ENCODE data around the gene EGFLAM. TPM values are rescaled to one million over a fixed set of nuclear protein-coding genes. Genes with fewer than 3 reads are reported as not detected.

EGFLAM gene
- total RNA-seq, 1 donor from 2014 or later: not detected

DNA sequence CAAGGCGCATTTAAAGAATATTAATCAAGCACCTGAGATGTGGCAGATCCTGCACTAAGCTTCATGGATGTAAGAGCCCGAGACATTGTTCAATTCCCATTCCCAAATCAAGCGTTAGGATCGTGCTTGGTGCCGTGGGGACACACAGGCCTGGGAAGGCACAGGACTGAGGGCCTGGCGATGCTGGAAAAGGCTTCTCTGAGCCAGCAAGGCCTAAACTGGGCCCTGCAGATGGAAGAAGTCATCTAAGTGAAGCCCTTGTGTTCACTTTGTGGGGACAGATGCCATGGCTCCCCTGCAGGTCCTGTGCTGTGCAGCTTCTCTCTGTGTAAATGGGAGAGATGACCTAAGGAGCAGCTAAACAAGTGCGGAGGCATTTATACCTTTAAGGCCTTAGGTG lies 214.2 kb downstream of the EGFLAM start:
- DNase-seq (ENCODE audit: extremely low spot score, unreplicated experiment): no peak
- TF ChIP-seq, protein P1, sequence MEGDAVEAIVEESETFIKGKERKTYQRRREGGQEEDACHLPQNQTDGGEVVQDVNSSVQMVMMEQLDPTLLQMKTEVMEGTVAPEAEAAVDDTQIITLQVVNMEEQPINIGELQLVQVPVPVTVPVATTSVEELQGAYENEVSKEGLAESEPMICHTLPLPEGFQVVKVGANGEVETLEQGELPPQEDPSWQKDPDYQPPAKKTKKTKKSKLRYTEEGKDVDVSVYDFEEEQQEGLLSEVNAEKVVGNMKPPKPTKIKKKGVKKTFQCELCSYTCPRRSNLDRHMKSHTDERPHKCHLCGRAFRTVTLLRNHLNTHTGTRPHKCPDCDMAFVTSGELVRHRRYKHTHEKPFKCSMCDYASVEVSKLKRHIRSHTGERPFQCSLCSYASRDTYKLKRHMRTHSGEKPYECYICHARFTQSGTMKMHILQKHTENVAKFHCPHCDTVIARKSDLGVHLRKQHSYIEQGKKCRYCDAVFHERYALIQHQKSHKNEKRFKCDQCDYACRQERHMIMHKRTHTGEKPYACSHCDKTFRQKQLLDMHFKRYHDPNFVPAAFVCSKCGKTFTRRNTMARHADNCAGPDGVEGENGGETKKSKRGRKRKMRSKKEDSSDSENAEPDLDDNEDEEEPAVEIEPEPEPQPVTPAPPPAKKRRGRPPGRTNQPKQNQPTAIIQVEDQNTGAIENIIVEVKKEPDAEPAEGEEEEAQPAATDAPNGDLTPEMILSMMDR (IDR thresholded peaks at IDR 0.05): no peak
- H3K9me3 Mint-ChIP-seq (ENCODE audit: unreplicated experiment): no peaks in the 10 kb centered on the region
- no peak overlapping the region for H3K4me3 Mint-ChIP-seq (ENCODE audit: unreplicated experiment)
- peaks cover 25% of the 10 kb centered on the region for H3K4me1 Mint-ChIP-seq (ENCODE audit: unreplicated experiment)
- no peaks in the 10 kb centered on the region for H3K27me3 Mint-ChIP-seq (ENCODE audit: unreplicated experiment)
- H3K27ac Mint-ChIP-seq (ENCODE audit: unreplicated experiment): no peak overlapping the region
- no peaks in the 10 kb centered on the region for H3K36me3 Mint-ChIP-seq (ENCODE audit: unreplicated experiment)

DNA sequence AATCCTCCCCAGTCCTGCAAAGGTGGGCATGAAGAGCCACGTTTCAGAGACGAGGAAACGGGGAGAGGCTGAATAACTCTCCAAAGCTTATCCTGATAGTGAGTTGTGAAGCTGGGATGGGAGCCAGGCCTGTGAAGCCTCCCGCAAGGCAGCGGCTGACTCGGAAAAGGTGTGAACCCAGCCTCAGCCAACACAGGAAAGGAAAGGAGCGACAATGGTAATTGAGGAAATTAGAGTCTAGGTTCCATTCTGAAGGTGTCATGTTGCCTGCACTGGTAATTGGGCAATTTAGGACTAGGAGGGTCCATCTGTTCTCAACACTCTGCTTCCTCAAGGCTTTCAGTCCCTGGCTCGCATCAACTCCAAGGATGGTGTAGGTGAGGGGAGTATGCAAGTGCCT lies 214.6 kb downstream of the EGFLAM start:
- H3K4me1 Mint-ChIP-seq (ENCODE audit: unreplicated experiment): peaks cover 21% of the 10 kb centered on the region
- TF ChIP-seq, protein P1 (IDR thresholded peaks at IDR 0.05): no peak
- H3K36me3 Mint-ChIP-seq (ENCODE audit: unreplicated experiment): no peaks in the 10 kb centered on the region
- H3K27ac Mint-ChIP-seq (ENCODE audit: unreplicated experiment): no peak overlapping the region
- no peaks in the 10 kb centered on the region for H3K27me3 Mint-ChIP-seq (ENCODE audit: unreplicated experiment)
- H3K4me3 Mint-ChIP-seq (ENCODE audit: unreplicated experiment): no peak overlapping the region
- no peak for DNase-seq (ENCODE audit: extremely low spot score, unreplicated experiment)
- no peaks in the 10 kb centered on the region for H3K9me3 Mint-ChIP-seq (ENCODE audit: unreplicated experiment)

DNA sequence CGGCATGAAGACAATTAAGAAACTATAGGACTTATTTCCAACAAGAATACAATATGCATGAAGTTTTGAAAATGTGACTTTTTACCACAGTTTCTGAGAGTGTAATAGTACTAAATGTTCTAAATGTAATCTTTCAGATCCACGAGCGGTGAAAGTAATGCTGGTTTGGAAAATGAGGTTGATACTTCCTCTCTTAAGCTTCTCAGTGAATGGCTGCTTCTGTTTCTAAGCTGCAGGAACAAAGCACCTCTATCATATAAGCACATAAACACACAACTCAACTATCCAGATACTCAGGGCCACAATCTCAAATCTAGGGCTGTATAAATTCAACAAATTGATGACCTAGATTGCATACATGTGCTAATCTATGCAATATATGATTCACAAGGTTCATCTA lies 219.8 kb downstream of the EGFLAM start:
- TF ChIP-seq, protein P1 (IDR thresholded peaks at IDR 0.05): no peak

DNA sequence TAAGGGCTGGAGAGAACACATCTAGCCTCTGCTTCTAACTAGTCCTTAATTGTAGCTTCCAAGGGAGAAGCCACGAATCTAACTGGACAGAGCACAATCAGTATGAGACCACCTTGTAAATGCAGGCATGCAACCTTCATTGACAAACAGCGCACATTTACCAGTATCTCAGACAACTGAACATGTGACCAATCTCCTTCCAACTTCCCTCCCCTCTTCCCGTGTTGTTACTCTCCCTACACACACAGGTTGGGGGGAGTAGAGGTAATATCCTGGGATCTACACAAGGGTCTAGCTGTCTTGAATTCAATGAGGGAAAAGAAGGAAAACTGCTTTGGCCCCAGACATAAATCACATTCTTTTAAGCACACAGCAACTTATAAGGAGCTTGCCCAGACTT lies 220.5 kb downstream of the EGFLAM start:
- no peak overlapping the region for H3K4me3 Mint-ChIP-seq (ENCODE audit: unreplicated experiment)
- H3K4me1 Mint-ChIP-seq (ENCODE audit: unreplicated experiment): no peaks in the 10 kb centered on the region
- peaks cover 4% of the 10 kb centered on the region for H3K36me3 Mint-ChIP-seq (ENCODE audit: unreplicated experiment)
- TF ChIP-seq, protein P1 (IDR thresholded peaks at IDR 0.05): no peak
- H3K27me3 Mint-ChIP-seq (ENCODE audit: unreplicated experiment): no peaks in the 10 kb centered on the region
- H3K27ac Mint-ChIP-seq (ENCODE audit: unreplicated experiment): no peak overlapping the region
- no peak for DNase-seq (ENCODE audit: extremely low spot score, unreplicated experiment)
- H3K9me3 Mint-ChIP-seq (ENCODE audit: unreplicated experiment): no peaks in the 10 kb centered on the region

More for the DNA sequence above, 219.8 kb downstream of the EGFLAM start:
- Mint-ChIP-seq H3K36me3 (ENCODE audit: unreplicated experiment) (peaks cover 4% of the 10 kb centered on the region), H3K9me3 (ENCODE audit: unreplicated experiment) (no peaks in the 10 kb centered on the region), H3K27ac (ENCODE audit: unreplicated experiment) (no peak overlapping the region), H3K4me1 (ENCODE audit: unreplicated experiment) (no peaks in the 10 kb centered on the region), H3K4me3 (ENCODE audit: unreplicated experiment) (no peak overlapping the region), H3K27me3 (ENCODE audit: unreplicated experiment) (no peaks in the 10 kb centered on the region)
- DNase-seq (ENCODE audit: extremely low spot score, unreplicated experiment): no peak

DNA sequence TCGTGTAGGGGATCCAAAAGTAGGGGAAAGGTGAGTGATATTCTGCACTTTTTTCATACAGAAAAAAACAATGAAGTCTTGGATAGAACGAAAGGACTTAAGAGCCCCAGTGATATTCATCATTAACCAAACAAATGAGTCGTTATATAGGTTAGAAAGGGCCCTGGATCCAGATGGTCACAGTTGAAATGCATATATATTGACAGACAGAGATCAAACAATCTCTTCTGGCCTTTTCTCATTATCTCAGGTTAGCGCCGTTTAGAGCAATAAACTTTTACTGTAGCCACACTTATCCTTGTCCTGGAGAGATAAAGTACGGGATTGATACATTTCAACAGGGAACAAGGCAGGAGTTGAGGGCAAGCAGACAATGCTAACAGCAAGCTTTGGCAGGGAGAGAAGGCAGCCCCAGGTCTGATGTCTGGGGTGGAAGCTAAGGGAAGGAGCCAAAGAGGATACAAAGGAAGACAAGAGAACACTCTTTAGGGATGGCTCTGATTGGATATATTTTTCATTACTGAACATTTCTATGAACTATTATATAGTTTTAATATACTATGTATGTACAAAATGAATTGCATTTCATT lies 221.1 kb downstream of the EGFLAM start:
- H3K27ac Mint-ChIP-seq (ENCODE audit: unreplicated experiment): no peak overlapping the region
- H3K36me3 Mint-ChIP-seq (ENCODE audit: unreplicated experiment): peaks cover 4% of the 10 kb centered on the region
- no peaks in the 10 kb centered on the region for H3K9me3 Mint-ChIP-seq (ENCODE audit: unreplicated experiment)
- no peak overlapping the region for H3K4me3 Mint-ChIP-seq (ENCODE audit: unreplicated experiment)
- TF ChIP-seq, protein P1 (IDR thresholded peaks at IDR 0.05): no peak
- H3K4me1 Mint-ChIP-seq (ENCODE audit: unreplicated experiment): no peaks in the 10 kb centered on the region
- DNase-seq (ENCODE audit: extremely low spot score, unreplicated experiment): no peak
- H3K27me3 Mint-ChIP-seq (ENCODE audit: unreplicated experiment): no peaks in the 10 kb centered on the region

Measured in osteocyte (in vitro differentiated cells).